22Rv1 (cell line): ENCODE measurements around the gene BBS7.

Source experiments
- H3K27ac ChIP-seq: fragments of 450-650 bp; 2 replicates; pipeline ENCODE4 v1.5.1; 2017
- ZFX ChIP-seq: fragments of 450-650 bp; IDR thresholded peaks from 2 replicates; pipeline ENCODE4 v1.6.1; 2017; ENCODE audit warnings: antibody characterized with exemption, borderline replicate concordance
- TF ChIP-seq, protein P1 (sequence below): fragments of 450-650 bp; IDR thresholded peaks from 2 replicates; pipeline ENCODE4 v1.5.1; 2017; ENCODE audit warnings: mild to moderate bottlenecking

BBS7 gene

DNA sequence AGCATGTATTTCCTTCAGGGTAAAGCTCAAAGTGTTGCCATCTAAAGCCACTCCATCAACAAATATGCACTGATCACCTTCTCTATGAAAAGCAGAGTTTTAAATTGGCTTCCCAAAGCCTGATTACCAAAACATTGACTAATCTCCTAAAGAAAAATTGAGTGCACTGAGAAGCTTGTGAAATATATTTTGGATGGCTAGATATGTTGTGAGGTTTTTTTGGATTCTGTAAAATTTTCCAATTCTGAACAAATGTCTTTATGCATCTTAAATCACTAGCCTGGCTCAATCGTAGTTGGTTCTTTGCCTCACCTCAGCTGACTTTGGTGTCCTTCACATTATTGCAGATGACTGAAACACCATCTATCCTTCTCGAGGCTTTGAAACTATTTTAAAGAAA, 84.1 kb downstream of the BBS7 start:
- no peak for TF ChIP-seq ZFX
- TF ChIP-seq, protein P1, sequence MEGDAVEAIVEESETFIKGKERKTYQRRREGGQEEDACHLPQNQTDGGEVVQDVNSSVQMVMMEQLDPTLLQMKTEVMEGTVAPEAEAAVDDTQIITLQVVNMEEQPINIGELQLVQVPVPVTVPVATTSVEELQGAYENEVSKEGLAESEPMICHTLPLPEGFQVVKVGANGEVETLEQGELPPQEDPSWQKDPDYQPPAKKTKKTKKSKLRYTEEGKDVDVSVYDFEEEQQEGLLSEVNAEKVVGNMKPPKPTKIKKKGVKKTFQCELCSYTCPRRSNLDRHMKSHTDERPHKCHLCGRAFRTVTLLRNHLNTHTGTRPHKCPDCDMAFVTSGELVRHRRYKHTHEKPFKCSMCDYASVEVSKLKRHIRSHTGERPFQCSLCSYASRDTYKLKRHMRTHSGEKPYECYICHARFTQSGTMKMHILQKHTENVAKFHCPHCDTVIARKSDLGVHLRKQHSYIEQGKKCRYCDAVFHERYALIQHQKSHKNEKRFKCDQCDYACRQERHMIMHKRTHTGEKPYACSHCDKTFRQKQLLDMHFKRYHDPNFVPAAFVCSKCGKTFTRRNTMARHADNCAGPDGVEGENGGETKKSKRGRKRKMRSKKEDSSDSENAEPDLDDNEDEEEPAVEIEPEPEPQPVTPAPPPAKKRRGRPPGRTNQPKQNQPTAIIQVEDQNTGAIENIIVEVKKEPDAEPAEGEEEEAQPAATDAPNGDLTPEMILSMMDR, result no peak
- no peak overlapping the region for H3K27ac ChIP-seq

DNA sequence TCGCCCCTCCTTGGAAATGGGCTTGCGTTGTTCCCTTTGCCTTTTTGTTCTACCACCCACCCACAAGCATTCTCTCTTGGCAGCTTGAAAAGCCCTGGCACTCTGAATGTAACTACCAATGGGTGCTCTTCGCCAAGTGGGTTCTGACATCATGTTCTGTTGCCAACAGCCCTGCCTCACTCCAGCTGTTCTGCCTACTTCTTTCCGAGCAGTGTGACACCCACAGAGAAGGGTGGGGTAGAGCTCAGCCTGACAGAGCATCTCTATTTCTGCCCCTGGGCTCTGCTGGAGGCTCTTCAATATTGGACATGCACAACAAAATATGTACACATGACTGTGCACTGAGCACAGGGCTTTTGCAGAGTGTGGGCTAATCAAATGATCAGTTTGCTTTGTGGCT, 84.8 kb downstream of the BBS7 start:
- H3K27ac ChIP-seq, result no peak overlapping the region
- TF ChIP-seq ZFX, result no peak
- TF ChIP-seq, protein P1, result no peak

DNA sequence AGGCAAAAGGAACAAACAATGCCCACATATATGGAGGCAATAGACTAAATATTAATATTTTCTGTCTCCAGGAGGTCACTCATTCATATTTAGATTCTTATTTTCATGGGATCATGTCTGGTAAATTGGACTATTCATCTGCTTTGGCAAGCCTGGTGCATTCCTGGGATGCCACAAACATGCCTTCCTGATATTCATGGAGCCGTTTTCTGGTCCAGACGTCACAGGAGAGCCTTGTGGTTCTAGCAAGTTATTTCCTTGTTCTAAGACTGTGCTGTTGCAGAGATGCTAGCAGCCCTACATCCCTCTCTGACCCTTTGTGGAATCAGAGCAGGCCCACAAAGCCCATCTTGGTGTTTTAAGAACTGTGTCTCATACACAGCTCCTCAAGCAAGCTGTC, 85.3 kb downstream of the BBS7 start:
- no peak overlapping the region for H3K27ac ChIP-seq
- TF ChIP-seq, protein P1, result no peak
- TF ChIP-seq ZFX, result no peak

DNA sequence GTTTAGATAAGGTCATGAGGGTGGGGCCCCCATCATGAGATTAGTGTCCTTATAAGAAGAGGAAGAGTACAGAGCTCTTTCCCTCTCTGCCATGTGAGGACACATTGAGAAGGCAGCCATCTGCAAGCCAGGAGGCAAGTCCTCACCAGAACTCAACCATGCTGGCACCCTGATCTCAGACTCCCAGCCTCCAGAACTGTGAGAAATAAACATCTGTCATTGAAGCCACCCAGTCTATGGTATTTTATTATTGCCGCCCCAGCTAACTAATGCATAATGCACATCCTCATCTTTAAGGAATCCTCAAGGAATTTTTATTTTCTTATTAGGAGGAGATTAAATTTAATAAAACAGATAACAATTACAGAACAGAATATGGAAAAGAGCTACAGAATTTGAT, 85.9 kb downstream of the BBS7 start:
- no peak for TF ChIP-seq ZFX
- TF ChIP-seq, protein P1, result no peak
- no peak overlapping the region for H3K27ac ChIP-seq

DNA sequence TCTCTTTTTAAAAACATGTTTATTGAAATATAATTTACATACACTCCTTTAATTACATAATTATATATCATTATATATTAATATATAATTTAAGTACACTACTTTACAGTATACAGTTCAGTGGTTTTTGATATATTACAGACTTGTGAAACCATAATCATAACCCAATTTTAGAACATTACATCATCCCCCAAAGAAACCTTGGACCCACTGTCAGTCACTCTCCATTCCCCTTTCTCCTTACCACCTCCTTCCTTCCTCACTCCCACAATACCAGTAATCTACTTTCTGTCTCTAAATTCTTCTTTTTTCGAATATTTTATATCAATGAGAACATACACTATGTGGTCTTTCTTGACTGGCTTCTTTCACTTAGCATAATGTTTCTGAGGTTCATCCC, 87.1 kb downstream of the BBS7 start:
- H3K27ac ChIP-seq, result no peak overlapping the region
- TF ChIP-seq ZFX, result no peak
- TF ChIP-seq, protein P1, result no peak

DNA sequence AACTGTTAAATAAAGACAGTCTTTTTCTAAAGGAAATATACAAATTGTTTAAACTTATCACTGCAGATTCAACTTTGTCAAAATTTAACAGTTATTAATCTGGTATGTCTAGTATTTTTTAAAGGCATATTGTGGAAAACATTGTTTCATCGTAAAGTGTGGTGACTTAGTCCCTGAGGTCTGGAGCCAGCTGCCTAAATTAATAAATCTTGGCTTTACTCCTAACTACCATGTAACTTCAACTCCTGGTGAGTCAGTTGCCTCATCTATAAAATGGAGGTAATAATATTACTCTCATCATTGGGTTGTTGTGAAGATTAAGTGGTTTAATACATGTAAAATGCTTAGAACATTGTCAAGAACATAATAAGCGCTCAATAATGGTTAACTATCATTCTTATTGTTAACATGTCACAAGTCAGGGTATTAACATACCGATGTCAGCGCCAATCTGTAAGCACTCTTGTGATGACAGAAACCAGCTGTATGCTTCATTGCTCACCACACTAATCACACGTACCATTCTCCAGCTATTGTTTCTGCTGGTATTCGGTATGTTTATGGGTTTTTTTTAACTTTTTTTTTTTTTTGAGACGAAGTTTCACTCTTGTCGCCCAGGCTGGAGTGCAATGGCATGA, 91.2 kb downstream of the BBS7 start:
- no peak for TF ChIP-seq ZFX
- TF ChIP-seq, protein P1, result no peak
- H3K27ac ChIP-seq, result no peak overlapping the region

DNA sequence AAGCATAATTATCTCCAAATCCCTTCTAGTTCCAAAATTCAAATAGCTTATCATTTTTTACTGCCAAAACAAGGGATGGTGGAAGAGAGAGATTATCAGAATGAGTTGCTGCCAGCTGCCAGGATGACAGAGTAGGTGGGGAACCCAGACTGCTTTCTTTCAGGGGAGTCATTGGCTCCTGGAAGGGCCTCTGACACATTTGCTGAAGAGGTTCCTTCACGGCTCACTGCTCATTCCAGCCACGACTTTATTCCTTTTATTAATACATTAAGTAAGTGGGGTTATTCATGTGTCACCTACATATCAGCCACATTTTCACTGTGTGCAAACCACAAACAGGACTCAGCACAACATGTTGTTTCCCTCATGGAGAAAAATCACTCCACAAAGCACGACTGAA, 92.6 kb downstream of the BBS7 start:
- TF ChIP-seq, protein P1, result no peak
- TF ChIP-seq ZFX, result no peak
- no peak overlapping the region for H3K27ac ChIP-seq
